Epidermal melanocyte (primary cell): ENCODE results near the gene BUD31.
"Not testable (repeated sequence)": the region's sequence is repeated elsewhere in the genome, so short reads cannot be mapped to it uniquely, and the experiment has no call there.

ENCODE experiments used
- DNase-seq: peaks from one replicate; pipeline ENCODE4 v3.0.0; 2011; ENCODE audit warnings: low spot score; ENCODE audit not compliant: insufficient read length

The BUD31 gene

GRCh38 chr7:99408379-99409191, at the start of gene BUD31, which contains the start of gene PDAP1:
Gene BUD31 (plus strand): TSS chr7:99408969. CDS start chr7:99411093, 2,124 bp downstream.
Gene PDAP1 (minus strand): TSS chr7:99408597. CDS start chr7:99408548, 49 bp downstream.
- DNase-seq: peak; percentile 97

GRCh38 chr7:99359465-99360154, 49.2 kb upstream of the BUD31 start:
- no peak for DNase-seq

- no peak for DNase-seq
Observed at GRCh38 chr7:99362801-99363200, 46.0 kb upstream of the BUD31 start.

GRCh38 chr7:99363286-99363685, 45.5 kb upstream of the BUD31 start:
- DNase-seq: no peak

- no peak for DNase-seq
Observed at GRCh38 chr7:99365318-99366141, 43.2 kb upstream of the BUD31 start.

GRCh38 chr7:99366646-99367045, 42.1 kb upstream of the BUD31 start:
- no peak for DNase-seq

GRCh38 chr7:99368750-99369389, 39.9 kb upstream of the BUD31 start:
- DNase-seq: no peak

- no peak for DNase-seq
Observed at GRCh38 chr7:99369767-99370391, 38.9 kb upstream of the BUD31 start.

GRCh38 chr7:99371376-99371920, 37.3 kb upstream of the BUD31 start:
- no peak for DNase-seq

GRCh38 chr7:99372275-99373090, 36.3 kb upstream of the BUD31 start:
- peak; percentile 81 for DNase-seq

- DNase-seq: no peak
Observed at GRCh38 chr7:99373091-99374066, 35.4 kb upstream of the BUD31 start.

GRCh38 chr7:99374111-99375064, 34.4 kb upstream of the BUD31 start, which contains the start of gene ARPC1B:
Gene ARPC1B (plus strand): TSS chr7:99374730. CDS start chr7:99385715, 10,985 bp downstream.
- peak; percentile 80 for DNase-seq

- DNase-seq: peak; percentile 82
Observed at GRCh38 chr7:99375070-99375807, 33.5 kb upstream of the BUD31 start.

GRCh38 chr7:99379043-99379577, 29.7 kb upstream of the BUD31 start:
- DNase-seq: peak; percentile 76

GRCh38 chr7:99379693-99380031, 29.1 kb upstream of the BUD31 start:
- not testable (repeated sequence) for DNase-seq
